HG02623 (cell line): ENCODE data around the gene MADCAM1.

ENCODE experiments used
- ATAC-seq: cut with Tn5 transposase; IDR thresholded peaks from one replicate; pipeline ENCODE4 v1.9.1; 2021; ENCODE audit warnings: moderate library complexity; ENCODE audit not compliant: unreplicated experiment

The MADCAM1 gene

GRCh38 chr19:531009-531752 lies 34.9 kb downstream of the MADCAM1 start:
- ATAC-seq, result peak; percentile 56

GRCh38 chr19:531753-532560 lies 35.7 kb downstream of the MADCAM1 start, which contains the start of gene CDC34:
Gene CDC34 (plus strand): TSS chr19:531760. CDS start chr19:531932, 172 bp downstream.
- ATAC-seq, result peak; percentile 17

- no peak for ATAC-seq
Measured at GRCh38 chr19:532561-533363, 36.5 kb downstream of the MADCAM1 start.

- ATAC-seq, result no peak
Measured at GRCh38 chr19:533364-534058, 37.2 kb downstream of the MADCAM1 start.

GRCh38 chr19:534088-534487 lies 37.8 kb downstream of the MADCAM1 start:
- ATAC-seq, result no peak

- ATAC-seq, result no peak
Measured at GRCh38 chr19:535017-535835, 38.9 kb downstream of the MADCAM1 start.

GRCh38 chr19:536031-536880 lies 40.0 kb downstream of the MADCAM1 start:
- no peak for ATAC-seq

- ATAC-seq, result no peak
Measured at GRCh38 chr19:536881-537404, 40.7 kb downstream of the MADCAM1 start.

- no peak for ATAC-seq
Measured at GRCh38 chr19:538641-539428, 42.5 kb downstream of the MADCAM1 start.

- ATAC-seq, result no peak
Measured at GRCh38 chr19:539429-540030, 43.2 kb downstream of the MADCAM1 start.

GRCh38 chr19:540867-541637 lies 44.8 kb downstream of the MADCAM1 start:
- no peak for ATAC-seq

- no peak for ATAC-seq
Measured at GRCh38 chr19:541699-542098, 45.4 kb downstream of the MADCAM1 start.

- ATAC-seq, result no peak
Measured at GRCh38 chr19:542173-542866, 46.0 kb downstream of the MADCAM1 start.

GRCh38 chr19:543910-544608 lies 47.8 kb downstream of the MADCAM1 start, which contains the start of gene GZMM:
Gene GZMM (plus strand): TSS chr19:544053. CDS start chr19:544072, 19 bp downstream.
- ATAC-seq, result no peak

GRCh38 chr19:547117-547516 lies 50.8 kb downstream of the MADCAM1 start:
- no peak for ATAC-seq
